Measurements from ENCODE around the gene OPA3.

DNA sequence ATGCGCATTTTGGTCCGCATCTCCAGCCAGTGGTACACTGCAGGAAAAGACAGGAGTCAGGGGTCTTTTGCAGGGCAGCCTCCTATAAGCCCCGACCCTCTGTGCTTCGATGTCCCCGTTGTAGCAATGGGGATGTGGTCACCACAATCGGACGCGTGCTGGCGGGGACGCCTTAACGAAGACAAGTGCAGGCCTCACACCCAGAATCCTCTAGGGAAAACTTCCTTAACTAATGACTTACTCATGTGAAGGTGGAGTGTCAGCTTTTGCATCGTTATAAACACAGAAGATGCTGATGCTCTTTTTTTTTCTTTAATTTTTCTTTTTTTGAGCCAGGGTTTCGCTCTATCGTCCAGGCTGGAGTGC is 55.2 kb downstream of the OPA3 start:
- TF ChIP-seq CTCF (conservative IDR thresholded peaks at IDR 0.05; ENCODE audit: low read length) (no peak), EZH2phosphoT487 (IDR thresholded peaks at IDR 0.05; ENCODE audit: borderline replicate concordance, low read depth, low read length) (no peak)
